GM18867 (cell line): ENCODE measurements around the gene GRAPL.
A peak's percentile ranks its signal among the peaks of the same experiment; 100 is the strongest.
"Not testable (repeated sequence)": the region's sequence is repeated elsewhere in the genome, so short reads cannot be mapped to it uniquely, and the experiment has no call there.

Experiments
- ATAC-seq: cut with Tn5 transposase; IDR thresholded peaks from one replicate; pipeline ENCODE4 v1.9.1; 2021; ENCODE audit warnings: mild to moderate bottlenecking, moderate library complexity; ENCODE audit not compliant: unreplicated experiment

GRAPL gene

DNA sequence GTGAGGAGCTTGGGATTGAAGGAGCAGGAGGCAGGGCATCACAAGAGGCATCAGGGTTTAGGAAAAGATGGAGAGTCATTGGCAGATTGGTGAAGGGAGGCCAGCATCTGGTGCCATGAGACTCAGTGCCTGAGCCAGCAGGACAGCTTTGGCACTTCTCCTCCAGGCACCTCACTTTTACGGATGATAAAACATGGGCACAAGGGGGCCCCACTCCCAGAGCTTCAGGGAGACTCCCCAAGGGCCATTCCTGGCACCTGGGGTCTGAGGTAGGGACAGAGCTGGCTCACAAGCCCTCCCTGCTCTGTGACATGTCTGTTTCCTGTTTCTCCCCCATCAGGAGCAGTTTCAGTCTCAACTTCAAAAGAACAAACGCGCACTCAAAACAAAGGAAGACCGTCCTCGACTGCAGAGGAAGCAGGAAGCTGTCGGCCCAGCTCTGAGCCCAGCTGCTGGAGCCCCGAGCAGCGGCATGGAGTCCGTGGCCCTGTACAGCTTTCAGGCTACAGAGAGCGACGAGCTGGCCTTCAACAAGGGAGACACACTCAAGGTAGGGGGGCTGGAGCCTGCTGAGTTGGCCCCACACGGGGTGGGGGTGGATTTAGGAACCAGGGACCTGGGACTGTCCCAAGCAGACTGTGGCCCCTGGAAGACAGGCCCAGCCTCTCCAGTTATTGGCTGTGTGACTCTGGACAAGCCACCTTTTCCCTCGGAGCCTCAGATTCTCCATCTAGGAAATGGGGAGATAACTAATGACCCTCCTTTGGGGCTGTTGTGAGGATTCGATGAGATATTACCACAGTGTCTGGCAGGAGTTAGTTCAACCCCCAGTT lies at the start of gene GRAPL:
Gene GRAPL (plus strand): TSS at position 442 of the 833 bp plus-strand sequence. CDS start 31 bp downstream, at position 473.
- ATAC-seq: not testable (repeated sequence)

DNA sequence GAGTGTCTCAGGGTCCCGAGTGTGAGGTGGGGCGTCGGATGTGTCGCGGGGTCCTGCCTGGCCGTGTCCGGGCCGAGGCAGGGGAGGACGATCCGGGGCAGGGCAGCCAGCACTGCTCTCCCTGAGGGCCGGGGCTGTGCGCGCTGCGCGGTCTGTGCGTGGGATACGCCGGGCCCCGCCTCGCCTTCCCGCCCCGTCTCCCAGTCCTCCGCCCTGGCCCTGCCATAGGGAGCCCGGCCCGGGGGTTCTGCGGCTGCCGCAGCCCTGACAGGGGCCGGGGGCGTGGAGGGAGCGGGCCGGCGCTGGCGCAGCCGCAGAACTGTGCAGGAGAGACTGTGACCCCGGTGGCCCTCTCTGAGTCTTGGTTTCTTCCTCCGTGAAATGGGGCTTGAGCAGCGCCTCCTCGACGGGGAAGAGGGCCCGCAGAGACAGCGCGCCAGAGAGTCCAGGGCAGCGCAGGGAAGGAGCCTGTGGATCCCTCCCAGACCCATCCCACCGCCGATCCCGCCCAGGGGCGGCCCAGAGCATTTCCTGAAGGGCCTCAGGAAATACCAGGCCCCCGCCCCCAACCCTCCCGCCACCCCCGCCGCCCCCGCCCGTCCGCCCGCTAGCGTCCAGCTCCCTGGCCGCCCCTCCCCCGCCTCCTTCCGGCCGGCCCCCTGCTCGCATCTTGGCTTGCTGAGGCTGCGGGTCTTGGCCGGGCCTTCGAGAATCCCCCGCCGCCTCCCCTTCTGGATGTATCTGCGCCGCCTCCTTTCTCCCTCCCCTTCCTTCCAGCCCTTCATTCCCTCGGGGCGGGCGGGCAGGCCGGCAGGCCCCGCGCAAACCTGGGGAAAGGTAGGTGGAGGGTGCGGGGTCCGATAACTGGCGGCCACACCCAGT lies 38.3 kb upstream of the GRAPL start:
- not testable (repeated sequence) for ATAC-seq

DNA sequence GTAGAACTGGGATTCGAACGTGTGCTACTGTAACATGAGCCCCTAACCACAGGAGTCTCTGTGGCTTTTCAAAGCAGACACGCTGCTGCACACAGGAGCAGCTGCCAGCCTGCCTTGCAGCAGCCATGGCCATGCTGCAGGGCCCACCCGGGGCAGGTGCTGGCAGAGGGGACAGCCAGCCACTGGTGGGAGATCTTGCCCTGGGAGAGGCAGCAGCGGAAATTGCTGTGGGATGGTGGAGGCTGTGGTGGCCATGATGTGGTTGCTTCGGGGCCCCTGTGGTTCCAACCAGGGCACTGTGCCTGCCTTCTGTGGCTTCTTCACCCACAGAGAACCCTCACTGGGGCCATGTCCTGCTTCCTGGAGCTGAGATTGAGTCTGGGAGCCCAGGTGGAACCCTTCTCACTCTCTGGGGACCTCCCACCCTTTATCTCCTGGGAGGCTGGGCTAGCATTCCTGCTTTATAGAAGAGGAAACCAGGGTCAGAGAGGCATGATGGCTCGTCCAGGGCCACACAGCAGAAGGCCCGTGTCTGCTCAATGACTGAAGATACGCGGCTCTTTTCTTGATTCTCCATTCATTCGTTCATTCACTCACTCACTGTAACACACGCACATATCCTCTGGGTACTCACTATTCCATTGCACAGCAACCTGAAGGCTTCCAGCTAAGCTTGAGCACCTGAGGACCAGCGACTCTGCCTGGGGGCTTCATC lies 37.2 kb upstream of the GRAPL start:
- peak; percentile 42 for ATAC-seq

DNA sequence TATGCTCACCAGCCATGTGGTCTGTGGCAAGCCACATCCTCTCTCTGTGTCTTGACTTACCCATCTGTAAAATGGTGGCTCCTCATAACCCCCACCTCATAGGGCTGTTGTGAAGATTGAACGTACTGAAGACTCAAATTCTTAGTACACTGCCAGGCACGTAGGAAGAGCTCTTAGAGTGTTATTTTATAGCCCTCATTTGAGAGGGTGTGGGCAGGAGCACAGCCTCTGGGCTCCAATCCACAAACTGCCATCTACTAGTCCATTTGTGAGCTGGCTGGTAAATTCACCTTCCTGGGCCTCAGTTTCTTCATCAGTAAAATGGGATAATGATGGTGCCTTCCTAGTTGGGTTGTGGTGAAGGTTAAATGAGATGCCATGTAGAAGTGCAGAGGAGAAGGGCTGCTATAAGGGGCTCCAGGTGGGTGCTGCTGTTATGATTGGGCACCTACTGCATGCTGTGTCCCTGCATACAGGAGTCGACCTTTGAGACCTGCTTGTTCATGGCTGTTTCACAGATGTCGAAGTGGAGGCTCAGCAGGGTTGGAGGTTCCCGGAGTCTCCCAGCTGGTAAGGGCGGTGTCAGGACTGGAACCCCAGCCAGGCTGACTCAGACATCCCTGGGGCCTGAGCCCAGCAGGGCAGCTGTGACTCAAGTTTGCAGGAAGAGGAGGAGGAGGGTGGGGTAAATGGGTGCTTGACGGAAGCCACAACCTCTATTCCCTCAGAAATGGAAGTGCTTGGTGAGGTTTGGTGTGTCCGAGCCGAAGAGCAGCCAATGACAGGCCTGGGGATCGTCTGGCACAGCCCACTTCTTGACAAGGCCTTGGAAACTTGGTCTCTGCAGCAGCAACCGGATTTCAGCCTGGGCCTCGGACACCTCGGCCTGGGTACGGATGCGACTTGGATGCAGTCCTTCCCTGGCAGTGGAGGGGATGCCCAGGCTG lies 34.4 kb upstream of the GRAPL start:
- ATAC-seq: not testable (repeated sequence)

DNA sequence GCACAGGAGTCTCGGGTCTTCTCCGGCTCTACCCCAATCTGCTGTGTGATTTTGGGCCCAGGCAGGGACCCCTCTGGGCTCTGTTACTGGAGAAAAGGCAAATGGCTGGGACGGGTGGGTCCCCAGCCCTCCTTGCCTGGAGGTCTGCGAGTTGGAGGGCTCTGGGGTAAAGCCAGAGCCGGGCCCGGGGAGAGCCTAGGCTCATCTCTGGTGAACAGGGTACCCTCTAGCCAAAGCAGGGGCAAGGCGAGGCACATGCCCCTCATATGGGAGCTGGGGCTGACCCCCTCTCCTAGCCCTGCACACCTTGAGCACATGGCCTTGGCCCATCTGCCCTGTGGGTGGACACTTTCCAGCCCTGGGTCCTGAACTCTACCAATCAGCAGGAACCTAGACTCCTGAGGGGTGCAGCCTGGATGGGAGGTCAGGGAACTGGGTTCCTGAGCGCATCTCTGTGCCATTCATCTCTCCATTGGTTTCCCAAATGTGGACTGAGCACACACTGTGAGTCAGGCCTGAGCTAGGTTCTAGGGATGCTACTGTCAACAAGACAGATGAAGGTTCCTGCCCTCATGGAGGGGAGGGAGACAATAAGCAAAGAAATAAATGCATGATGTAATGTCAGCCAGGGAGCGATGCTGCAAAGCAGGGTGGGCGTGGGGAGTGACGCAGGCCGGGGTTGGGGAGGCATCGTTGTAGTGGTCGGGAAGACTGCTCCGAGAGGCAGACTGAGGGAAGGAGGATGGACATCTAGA lies 33.5 kb upstream of the GRAPL start:
- ATAC-seq: not testable (repeated sequence)

DNA sequence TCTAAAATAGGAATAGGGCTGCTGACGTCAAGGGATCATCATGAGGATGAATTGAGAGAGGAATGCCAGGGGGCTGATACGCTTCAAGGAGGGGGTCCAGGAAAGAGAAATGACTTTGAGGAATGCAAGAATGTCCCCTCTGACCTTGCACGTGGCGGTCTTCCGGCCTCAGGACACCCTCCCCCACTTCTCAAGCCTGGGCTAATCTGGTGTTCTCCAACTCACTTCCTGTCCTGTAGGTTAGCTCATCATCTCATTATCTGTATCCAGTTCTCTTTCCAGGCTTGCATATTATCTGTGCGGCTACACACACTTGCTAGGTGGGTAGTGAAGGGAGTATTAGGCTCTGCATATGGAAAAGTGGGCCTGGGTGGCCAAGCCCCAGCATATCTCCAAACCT lies 18.9 kb upstream of the GRAPL start:
- ATAC-seq: not testable (repeated sequence)

DNA sequence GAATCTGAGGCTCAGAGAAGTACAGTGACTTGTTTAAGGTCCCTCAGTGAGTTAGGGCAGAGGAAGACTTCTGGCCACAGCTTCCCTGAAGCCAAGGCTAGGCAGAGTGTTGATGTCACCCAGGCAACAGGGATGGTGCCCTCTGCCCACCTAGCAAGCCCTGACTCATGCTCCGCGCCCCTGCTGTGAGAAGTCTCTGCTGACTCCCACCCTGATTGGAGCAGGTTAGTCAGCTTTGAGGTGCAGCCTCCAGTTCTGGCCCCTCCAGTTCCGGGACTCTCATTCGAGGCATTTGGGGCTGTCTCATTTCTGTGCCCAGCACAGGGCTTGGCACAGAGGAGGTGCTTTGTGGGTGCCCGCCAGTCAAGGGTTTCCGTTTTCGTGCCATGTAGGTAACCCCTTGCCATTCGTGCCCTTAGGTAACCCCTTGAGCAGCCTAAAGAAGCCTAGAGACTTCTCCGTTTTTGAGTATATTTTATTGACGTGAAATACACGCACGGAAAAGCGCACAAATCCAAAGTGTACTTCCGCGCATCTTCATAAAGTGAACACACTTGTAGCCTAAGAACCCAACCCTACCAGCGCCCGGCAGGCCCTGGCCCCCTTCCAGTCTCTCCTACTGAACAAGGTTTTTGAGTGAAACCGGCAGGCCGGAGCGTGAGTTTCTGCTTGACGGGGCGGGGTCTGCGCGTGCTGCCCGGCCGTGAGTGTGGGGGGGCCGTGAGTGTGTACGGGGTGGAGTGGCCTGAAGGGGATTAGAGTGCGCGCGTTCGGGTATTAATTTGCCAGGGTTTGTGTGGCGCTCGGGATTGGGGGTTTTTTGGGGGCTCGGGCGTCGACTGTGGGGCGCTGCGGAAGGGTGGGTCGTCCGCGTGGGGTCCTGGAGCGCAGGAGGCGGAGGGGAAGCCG lies 16.9 kb upstream of the GRAPL start:
- ATAC-seq: peak; percentile 43

DNA sequence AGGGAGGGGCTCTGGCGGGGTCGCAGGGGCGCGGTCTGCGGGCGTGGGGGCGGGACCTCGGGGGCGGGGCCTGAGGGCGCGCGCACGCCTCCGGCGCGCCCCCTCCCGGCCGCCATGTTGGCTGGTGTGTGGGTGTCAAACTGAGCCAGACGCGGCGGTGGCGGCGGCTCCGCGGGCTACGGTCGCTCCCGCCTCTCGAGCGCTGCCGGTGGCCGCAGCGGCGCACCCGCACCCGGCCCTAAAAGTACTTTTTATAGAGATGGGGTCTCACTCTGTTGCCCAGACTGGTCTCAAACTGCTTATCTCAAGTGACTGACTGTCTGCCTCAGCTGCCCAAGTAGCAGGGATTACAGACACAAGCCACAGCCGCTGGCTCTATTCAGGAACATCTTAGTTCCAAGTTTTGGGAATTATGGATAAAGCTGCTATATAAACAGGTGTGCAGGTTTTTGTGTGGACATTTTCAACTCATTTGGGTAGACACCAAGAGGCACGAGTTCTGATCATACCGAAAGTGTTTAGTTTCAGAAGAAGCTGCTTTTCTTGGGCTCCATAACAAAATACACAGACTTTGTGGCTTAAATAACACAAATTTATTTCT lies 16.2 kb upstream of the GRAPL start:
- peak; percentile 69 for ATAC-seq

DNA sequence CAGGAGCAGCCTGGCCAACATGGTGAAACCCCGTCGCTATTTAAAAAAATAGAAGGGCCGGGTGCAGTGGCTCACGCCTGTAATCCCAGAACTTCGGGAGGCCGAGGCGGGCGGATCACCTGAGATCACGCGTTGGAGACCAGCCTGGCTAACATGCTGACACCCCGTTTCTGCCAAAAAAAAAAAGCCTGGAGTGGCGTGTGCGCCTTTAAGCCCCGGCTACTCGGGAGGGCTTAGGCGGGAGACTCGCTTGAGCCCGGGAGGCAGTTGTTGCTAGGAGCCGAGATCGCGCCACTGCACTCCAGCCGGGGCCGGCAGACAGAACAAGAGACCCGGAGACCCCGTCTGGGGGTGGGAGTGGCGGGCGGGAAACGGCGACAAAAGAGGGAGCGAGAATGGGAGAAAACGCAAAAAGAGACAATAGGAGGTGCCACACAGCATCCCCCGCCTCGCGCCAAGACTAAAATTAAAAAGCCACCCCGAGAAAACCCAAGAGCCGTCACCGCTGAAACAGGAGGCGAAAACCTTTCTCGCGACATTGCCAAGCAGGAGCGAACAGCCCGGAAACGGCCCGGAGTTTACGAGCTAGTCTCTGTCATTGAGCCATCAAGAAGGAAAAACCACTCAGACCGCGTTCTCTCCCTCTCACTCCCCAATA lies 15.5 kb upstream of the GRAPL start:
- not testable (repeated sequence) for ATAC-seq

DNA sequence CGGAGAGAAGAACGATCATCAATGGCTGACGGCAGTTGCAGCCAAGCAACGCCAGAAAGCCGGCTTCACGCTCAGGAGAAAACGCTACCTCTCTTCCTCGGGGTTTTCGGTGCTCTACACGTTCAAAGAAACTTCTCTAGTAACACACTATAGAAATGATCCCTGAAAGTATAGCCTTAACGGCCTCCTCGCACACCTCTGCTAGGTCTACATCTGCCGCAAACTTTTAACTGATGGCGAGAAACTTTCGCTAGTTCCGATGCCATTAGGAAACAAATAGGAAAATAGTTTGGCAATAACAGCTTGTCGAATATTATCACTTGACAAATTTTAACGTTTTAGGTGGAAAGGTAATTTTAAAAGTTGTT lies 14.9 kb upstream of the GRAPL start:
- not testable (repeated sequence) for ATAC-seq

DNA sequence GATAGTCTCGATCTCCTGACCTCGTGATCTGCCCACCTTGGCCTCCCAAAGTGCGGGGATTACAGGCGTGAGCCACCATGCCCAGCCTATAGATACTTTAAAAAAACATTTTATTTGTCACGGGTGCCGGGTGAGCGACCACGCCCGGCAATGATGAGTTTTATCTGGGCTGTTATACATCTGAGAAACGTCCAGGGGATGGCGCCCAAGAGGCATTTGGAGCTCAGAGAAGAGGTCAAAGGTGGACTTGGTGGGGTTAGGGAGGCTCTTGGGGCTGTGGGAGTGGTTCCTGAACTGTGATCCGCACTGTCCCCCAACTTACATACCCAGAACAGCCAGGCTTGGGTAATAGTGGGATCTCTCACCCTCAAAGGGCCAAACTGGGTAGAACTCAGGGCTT lies 8.7 kb upstream of the GRAPL start:
- ATAC-seq: not testable (repeated sequence)

DNA sequence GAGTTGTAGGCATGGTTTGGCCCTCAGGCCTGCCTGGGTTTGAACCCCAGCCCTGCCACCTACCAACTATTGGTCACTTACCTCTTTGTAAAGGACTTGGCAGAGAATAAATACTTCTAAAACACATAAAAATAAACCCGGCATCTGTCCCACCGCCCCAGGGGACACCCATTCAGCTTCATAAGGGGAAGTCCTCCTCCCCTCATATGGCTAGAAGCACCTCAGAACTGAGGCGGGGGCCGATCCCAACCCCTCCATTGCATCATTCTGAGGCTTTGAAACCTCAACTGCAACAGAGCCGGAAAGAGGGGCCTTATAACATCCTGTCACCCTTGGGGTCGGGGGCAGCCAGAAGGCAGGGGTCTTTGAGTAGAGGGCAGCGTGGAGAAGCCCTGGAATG lies 2.1 kb upstream of the GRAPL start:
- ATAC-seq: not testable (repeated sequence)

DNA sequence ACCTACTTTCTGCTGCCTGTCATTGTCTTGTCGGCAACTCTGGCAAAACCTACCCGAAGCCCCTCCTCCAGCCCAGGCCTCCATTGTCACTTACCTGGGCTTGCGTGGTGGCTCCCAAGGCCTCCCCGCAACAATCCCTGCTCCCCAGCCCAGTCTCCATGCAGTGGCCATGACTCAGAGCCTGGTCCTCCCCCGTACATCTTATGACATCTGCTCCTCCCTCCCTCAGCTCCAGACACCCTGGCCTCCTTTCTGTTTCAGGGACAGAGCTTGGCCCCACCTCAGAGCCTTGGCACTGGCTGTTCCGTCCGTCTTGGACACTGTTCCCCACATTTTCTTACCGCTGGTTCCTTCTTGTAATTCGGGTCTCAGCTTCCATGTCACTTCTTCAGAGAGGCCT lies 2.1 kb downstream of the GRAPL start:
- not testable (repeated sequence) for ATAC-seq

DNA sequence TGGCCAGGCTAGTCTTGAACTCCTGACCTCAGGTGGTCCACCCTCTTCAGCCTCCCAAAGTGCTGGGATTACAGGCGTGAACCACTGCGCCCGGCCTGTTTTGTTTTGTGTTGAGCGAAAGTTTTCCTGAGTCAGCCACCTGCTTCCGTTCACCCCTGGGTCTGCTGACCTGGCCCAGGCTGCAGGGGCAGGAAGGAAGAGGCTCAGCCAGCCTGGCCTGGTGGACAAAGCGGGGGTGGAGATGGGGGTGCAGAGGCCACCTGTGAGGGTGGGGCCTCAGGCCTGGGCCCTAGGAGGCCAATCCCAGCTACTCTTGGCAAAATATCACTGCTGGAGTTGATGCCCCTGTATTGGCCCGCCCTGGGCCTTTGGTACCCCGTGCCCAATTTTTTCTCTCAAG lies 3.7 kb downstream of the GRAPL start:
- ATAC-seq: not testable (repeated sequence)

DNA sequence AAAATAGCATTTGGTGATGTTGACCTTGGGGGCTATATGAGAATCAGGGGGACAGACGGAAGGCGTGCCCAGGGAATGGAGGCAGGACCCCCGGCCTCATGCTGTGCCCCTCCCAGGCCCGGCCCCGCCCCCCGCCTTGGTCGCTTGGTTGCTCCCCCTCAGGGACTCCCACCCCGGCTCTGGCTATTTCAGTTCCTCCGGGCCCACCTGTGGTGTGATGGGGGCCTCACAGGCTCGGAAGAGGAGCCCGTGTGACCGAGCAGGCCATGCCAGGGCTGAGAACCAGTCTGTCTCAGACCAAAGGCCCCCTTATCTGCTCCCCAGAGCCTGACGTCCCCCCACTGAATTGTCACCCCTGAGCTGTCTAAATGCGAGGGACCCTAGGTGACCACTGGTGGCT lies 4.4 kb downstream of the GRAPL start:
- ATAC-seq: not testable (repeated sequence)

DNA sequence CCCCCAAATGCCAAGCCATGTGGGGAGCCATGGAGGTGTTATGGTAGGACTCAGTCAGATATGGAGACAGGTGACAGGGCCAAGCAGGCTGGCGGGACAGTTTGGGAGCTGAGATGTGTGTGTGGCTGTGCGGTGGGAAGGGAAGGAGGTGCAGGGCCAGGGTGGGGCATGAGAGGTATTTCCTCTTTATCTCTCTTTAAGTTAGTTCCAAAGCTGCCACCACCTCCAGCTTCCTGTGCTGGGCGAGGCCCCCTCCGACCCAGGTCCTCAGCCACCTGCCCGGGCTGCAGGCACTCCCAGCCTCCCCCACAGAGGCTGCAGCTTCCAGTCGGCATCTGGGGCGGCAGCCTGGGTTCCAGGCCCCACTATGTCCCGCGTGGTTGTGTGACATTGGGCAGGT lies 6.4 kb downstream of the GRAPL start:
- not testable (repeated sequence) for ATAC-seq

DNA sequence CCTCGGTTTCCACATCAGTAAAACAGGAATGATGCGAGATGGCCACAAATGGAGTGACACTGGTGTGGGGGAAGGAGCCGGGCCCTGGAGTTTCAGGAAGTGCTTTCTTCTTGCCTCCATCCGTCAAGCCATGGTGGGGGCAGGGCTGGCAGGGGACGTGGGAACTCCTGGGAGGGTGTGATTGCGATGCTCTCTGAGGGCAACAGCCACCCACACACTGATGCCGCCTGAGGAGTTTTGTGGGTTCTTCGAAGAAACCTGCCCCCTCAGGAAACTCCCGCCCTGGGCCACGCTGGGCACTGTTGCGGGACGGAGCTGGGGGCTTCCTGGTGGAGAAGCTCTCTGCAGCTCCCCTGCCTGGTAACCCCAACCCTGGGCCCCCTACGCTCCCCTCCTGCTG lies 8.0 kb downstream of the GRAPL start:
- not testable (repeated sequence) for ATAC-seq
